HS-5 (cell line): ENCODE measurements around the gene CXCL16.
"Not testable (repeated sequence)": the region's sequence is repeated elsewhere in the genome, so short reads cannot be mapped to it uniquely, and the experiment has no call there.

ENCODE experiments used
- DNase-seq: peaks from one replicate; pipeline ENCODE4 v3.0.0-alpha.2; 2012; ENCODE audit warnings: low read depth

The CXCL16 gene

GRCh38 chr17:4696437-4696805 is 43.3 kb downstream of the CXCL16 start:
- DNase-seq: no peak

- DNase-seq: no peak
Observed at GRCh38 chr17:4693416-4693815, 46.3 kb downstream of the CXCL16 start.

GRCh38 chr17:4691686-4692085 is 48.0 kb downstream of the CXCL16 start:
- no peak for DNase-seq

- no peak for DNase-seq
Observed at GRCh38 chr17:4690745-4691144, 49.0 kb downstream of the CXCL16 start.

GRCh38 chr17:4689872-4690271 is 49.9 kb downstream of the CXCL16 start:
- not testable (repeated sequence) for DNase-seq

- not testable (repeated sequence) for DNase-seq
Observed at GRCh38 chr17:4683739-4684138, 56.0 kb downstream of the CXCL16 start.
